GM18868 (cell line): ENCODE data around the gene SPOCK1.

Experiments
- ATAC-seq: cut with Tn5 transposase; IDR thresholded peaks from one replicate; pipeline ENCODE4 v1.9.1; 2021; ENCODE audit warnings: mild to moderate bottlenecking, moderate library complexity; ENCODE audit not compliant: unreplicated experiment

Gene SPOCK1

DNA sequence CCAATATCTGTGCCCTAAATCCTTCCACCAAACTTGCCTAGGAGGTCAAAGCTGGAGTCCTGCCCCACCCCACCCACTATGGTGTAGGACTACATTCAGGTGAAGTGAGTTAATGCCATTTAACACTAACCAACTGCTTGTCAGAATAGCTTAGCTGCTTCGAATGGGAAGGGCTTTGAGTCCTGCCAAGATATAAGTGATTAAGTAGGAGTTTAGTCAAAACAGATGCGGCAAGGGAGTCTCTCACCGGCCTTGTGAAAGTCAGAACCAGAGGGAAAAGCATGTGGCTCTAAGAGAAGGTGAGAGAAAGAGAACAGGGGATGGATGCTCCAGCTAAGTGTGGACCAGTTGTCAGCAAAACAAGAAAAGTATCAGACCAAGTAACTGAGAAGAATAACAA lies 132.6 kb downstream of the SPOCK1 start:
- no peak for ATAC-seq

- no peak for ATAC-seq
Measured at GRCh38 chr5:137365126-137365865, 133.8 kb downstream of the SPOCK1 start.

DNA sequence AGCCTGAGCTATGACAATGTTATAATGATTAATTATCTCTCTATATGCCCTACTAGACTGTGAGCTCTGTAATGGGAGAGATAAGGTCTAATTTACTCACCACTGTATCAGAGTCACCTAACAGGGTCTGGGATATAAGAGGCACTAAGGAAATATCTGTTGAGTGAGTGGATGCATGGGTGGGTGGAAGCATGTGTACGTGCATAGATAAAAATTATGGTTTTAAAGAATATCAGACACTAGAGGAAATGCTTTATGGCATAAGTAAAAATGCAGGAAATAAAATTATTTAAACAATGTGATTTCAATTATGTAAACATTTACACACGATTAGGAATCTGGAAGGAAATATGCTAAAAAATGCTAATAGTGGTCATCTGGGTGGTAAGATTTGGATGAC lies 137.8 kb downstream of the SPOCK1 start:
- no peak for ATAC-seq

- no peak for ATAC-seq
Measured at GRCh38 chr5:137360607-137361006, 138.5 kb downstream of the SPOCK1 start.

DNA sequence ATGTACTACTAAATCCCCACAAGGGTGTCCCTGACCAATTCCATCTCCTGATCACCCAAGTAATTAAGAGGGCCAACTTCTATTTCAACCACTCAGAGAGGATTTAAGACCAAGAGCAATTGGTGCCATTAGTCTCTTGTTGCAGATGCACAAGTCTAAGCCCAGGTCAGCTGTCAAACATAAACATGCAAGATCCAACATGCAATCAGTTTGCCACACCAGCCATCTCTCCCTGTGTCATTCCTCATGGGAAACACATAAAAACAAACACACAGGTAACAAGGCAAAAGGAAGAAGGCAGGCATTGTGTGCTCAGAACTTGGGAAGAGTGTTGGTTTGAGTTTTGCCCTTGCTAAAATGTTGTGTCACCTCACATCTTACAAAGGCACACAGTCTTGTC lies 139.2 kb downstream of the SPOCK1 start:
- no peak for ATAC-seq

DNA sequence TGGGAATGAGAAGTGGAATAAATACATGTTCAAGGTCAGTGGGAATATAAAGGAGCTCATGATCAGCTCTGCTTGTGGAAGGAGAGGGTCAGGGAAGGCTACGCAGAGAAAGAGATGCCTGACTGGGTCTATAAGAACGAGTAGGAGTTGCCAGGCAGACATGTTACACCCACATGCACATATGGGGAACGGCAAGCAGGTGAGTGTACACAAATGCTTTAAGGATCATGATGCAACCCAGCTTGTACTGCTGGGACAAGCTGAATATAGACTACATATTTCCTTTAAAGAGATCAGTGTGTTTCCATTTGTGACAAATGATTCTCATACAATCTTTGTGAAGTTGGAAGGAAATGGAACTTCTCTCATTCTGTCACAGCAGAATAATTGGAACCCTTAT lies 141.7 kb downstream of the SPOCK1 start:
- ATAC-seq: no peak

GRCh38 chr5:137356127-137356526 lies 143.0 kb downstream of the SPOCK1 start:
- ATAC-seq: no peak

DNA sequence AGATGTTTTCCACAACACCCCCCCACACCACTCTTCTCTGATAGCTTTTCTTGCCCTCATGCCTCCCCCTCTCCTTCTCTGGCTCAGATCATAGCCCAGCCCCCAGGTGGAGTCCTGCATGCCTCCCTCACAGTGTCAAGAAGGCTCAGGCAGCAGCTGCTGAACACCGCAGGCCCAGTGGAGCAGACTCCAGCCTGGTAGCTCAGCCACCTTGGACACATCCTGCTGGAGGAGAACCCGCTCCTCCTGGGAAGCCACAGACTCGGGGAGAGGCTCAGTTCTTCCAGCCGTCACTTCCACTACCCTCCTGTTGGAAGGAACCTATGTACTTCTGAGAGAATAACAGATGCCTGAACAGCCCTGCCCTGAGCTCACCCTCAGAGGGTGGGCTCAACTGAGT lies 143.4 kb downstream of the SPOCK1 start:
- no peak for ATAC-seq

DNA sequence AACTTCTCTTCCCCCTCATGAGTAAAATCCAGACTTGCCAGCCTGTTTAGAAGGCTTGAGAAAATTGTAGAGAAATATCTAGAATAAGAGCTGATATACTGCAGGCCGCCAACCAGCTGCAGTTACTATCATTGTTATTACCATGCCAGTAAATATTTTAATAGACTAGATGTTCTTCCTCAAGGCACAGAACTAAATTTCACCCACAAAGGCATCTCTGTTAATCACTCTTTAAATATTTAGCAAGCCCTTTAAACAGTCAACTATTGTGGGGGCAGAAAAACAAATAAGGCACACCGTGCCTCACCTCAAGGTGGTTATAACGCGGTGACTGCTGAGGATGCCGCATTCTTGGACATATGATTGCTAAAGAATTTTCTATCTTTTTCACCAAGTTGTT lies 147.0 kb downstream of the SPOCK1 start:
- no peak for ATAC-seq

GRCh38 chr5:137350791-137351190 lies 148.3 kb downstream of the SPOCK1 start:
- ATAC-seq: no peak

- ATAC-seq: no peak
Measured at GRCh38 chr5:137348759-137349158, 150.4 kb downstream of the SPOCK1 start.

GRCh38 chr5:137347865-137348264 lies 151.3 kb downstream of the SPOCK1 start:
- ATAC-seq: no peak

DNA sequence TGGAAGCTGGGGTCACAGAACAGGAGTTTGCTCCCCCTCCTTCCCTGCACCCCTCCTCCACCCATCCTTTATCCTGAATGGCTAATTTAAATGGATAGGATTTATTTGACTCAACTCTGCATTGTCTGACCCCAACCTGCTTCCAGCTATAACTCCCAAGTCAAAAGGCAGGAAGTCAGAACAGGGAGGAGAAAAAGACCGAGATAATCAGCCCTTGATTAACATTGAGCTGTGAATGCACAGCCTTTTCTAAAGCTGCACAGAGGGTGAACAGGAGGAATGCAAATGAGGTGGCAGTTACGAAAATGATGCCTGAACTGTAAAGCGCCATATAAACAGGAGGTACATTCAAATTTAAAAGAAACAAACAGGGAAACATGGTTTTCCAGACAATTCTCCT lies 152.8 kb downstream of the SPOCK1 start:
- ATAC-seq: no peak

- ATAC-seq: no peak
Measured at GRCh38 chr5:137345396-137345795, 153.7 kb downstream of the SPOCK1 start.

DNA sequence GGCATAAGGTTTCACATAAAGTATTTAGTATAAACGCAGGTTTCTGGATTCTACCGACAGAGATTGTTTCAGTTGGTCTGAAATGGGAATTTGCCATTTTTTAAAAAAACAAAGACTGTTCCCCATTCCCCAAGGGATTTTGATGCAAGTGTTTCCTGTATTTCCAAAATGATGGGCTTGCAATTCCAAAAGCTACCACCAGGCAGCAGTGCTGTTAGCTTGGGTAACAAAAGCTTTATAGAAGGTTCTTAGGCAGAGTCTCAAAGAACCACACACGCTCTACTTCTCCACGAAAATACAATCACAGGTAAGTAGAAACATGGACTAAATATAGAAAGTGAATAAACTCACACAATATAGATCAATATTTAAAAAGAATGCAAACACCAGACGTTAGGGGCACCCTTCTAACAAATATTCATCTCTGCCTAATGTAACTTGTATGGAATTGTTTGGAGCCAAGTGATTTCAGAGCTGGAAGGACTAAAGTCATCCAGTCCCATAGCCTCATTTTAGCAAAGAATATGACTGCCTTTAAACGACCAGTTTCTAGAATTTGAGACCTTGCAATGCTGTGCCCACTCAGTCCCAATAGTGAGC lies 154.3 kb downstream of the SPOCK1 start:
- ATAC-seq: no peak

DNA sequence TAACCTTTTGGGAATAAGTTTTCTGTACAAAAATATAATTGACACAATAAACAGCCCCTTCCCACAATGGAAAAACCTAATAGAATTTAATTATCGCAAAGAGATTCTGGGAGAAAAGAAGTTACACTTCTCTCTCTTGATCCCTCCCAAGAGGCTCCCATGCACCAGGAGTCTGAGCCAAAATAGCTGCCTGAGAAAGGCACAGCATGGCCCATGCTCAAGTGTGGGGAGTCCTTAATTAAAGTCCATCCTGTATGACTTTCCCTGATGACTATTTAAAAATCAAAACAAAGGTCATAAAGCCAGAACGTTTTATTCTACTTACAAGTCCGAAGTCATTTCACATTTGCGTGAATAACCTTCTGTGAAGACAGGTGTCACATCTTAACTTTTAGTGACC lies 155.1 kb downstream of the SPOCK1 start:
- ATAC-seq: no peak

DNA sequence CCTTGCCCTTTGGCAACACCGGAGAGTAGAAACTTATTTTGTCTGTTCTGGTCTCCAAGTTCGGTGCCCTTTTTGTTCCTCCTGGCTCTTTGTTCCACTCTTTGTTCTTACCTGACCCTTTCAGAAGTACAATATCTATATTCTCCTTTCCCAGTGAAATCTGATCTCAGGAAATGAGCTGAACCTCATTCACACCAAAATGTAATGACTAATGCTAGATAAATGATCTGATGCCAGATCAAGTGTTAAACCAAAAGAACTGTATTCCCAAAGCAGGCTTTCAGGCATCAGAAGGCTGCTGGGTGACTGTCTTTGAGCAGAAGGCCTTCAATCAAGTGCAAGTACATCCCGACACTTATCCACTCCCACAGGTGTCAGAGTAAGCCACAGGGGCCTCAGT lies 156.4 kb downstream of the SPOCK1 start:
- ATAC-seq: no peak

DNA sequence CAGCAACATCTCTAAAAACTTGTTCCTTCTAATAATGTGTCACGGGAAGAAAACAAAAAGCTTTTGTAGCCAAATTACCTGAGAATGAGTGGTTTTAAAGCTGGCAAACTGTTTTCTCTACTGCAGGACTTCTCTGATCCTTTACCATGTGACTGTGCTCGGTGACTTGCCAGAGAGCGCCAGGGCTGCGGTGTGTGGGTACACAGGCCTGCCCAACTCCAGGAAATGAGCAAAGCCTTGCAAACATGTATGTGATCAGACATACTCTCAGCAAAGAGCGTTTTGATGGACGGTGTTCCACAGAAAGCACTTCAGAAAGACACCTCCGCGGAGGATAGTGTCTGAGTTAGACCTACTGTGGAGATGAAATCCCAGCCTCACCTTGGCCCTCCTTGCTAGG lies 157.3 kb downstream of the SPOCK1 start:
- ATAC-seq: no peak

- ATAC-seq: no peak
Measured at GRCh38 chr5:137340881-137341280, 158.2 kb downstream of the SPOCK1 start.

GRCh38 chr5:137336565-137337120 lies 162.5 kb downstream of the SPOCK1 start:
- no peak for ATAC-seq

DNA sequence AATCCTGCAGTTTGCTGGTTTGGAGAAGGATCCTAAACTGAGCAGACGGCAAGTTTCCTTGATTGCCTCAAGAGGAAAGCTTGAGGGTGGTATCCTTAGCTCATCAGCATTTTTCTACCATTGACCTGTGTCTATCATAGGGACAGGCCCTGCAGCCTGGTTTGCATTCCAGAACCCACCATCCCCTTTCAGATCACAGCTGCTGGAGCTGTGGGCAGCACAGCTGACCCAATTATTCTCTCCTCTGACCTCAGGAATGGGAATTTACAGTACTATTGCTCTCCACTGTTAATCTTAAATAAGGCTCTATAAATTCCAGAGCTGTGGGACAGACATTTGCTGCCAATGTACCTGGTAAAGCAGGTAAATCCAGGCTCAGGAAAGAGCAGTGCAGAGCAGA lies 163.0 kb downstream of the SPOCK1 start:
- no peak for ATAC-seq

DNA sequence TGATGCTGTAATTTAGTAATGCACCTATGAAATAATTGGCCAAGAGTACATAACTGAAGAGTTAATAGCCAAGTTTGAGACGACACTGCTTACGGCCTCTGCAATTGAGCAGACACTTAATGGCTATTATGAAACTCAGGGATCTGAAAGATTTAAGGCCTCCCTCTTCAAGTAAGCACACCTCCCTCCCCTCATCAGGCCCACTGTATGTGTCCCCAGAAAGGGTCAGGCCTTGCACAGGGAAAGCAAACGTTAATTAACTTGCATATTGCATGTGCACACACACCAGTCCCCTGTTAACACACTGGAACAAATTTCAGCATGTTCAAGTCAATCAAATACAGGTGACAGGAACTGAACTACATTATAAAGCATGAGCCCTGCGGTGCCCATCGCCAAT lies 163.6 kb downstream of the SPOCK1 start:
- ATAC-seq: no peak

DNA sequence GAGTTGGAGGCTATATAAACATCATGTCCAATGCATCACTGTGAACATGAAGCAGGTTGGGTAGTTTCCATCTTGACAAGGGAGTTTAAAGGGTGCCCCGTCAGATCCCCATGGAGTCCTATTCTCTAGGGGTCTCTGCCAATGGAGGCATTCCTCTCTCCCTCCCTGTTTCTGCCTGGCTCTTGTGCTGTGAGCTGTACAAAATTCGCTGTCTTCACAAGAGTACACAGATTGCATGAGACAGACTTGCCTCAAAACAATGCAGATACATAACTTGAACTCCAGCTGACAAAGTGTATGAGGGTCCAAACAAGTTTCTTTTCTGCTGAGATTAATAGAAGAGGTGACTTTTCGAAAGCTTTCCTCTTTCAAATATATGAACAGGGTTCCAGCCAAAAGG lies 165.2 kb downstream of the SPOCK1 start:
- no peak for ATAC-seq
